Esophagus mucosa (tissue), 1 donor: ENCODE data around the gene PUM1. TPM values are rescaled to one million over a fixed set of nuclear protein-coding genes. Genes with fewer than 3 reads are reported as not detected.
A peak's percentile ranks its signal among the peaks of the same experiment; 100 is the strongest.
"Not testable (repeated sequence)": the region's sequence is repeated elsewhere in the genome, so short reads cannot be mapped to it uniquely, and the experiment has no call there.

Experiments used
- ATAC-seq: fragments of 200-7000 bp; cut with Tn5 transposase; one replicate; pipeline ENCODE4 v1.9.1; 2020
- total RNA-seq: library from RNA; stranded (reverse); gene quantifications from one replicate; pipeline ENCODE4 v1.2.4, GENCODE V29; 2023
- donor health status: DM: yes; HTN: yes; CAD: no.

Gene PUM1
- total RNA-seq, 1 donor from 2014 or later: 63.0 TPM

DNA sequence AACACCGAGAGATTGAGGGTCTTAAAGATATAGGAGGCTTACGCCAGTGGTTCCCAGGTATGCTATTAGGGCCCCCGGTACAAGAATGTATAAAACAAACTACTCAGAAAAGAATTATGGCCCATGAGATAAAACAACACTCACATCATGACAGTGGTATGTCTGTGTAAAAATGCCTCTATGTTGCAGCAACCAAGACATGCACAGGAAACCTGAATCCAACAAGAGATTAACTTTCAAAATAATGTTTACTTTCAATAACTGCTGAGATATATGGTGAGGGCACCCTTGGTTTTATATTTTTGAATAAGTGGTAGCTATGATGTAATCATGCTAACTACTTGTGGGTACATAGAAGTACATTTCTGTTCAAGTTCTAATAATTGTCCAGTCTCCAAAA, 74.9 kb downstream of the PUM1 start:
- ATAC-seq: no peak

DNA sequence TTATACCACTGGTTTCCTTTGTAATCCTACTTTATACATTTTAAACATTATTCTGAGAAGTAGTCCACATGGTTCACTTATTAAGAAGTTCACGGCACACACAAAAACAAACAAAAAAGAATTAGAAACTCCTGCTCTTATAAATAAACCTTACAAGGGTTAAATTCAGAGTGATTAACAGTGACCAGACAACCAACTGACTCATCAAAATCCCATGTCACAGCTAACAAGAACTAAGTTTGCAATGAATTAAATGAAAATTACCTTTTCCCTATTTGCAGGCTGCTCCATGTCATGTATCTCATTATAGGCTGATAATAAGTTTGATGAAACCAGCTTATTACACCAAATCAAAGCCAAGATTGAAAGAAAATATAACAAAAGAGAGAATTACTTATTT, 77.5 kb downstream of the PUM1 start:
- no peak for ATAC-seq

DNA sequence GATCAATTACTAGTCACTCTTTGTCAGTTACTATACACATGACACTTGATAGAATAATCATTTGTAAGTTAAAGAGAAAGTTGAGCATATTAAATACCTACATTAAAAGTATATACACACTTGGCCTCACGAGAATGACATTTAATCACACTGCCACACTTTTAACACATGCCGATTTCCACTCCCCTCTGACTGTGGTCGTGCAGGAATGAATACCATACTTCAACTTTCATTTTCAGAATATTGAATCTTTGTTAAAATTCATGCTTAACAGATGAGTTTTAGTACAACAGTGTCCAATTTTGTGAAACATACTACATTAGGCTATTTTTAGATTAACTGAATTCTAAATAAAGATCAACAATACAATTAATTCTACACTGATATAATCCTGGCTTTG, 78.8 kb downstream of the PUM1 start:
- ATAC-seq: no peak

DNA sequence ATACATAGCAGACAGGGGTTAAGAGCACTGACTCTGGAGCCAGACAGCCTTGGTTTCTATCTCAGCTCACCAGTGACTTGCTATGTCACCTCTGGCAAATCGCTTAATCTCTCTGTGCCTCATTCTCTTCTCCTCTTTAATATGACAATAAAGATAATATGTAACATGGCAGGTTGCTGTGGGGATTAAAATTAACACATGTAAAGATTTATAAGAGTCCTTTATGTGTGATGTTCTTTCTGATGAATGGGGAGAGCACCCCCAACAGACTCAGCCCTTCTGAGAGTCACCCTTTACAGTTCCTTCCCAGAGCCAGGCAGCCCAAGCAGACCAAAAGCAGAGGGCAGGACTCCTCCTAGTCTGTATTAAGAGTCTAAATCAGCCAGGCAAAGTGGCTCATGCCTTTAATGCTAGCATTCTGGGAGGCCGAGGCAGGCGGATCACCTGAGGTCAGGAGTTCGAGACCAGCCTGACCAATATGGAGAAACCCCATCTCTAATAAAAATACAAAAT, 80.5 kb downstream of the PUM1 start:
- ATAC-seq: no peak

DNA sequence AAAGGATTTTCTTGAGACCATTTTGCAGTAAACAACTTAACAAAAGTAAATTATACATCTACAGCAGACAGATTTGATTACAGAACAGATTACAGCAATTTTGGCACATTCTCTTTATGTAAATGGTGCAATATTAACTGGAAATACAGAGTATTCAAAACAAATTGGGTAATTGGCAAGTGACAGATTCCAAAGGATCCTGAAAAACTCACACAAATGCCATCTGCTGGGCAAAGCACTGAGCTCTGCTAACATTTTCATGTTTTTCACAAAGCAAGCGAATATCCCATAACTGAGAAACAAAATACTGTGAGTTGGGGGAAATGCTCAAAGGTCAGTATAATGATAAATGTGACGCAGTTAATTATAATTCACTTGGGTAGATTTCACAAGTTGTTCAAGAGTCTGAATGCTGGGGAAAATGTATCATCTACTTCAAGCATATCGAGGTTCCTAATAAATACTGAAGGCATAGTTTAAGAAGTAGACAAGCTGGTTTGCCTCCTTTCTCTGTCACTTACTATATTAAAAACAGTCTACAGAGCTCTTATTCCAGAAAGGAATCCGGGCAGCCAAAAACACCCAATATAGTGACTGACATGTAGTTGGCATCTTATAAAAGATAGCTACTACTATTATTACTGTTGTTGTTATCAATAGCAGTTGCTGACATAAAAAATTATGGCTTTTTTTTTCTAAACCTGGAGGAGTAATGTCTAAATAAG, 81.2 kb downstream of the PUM1 start:
- peak; percentile 28 for ATAC-seq

DNA sequence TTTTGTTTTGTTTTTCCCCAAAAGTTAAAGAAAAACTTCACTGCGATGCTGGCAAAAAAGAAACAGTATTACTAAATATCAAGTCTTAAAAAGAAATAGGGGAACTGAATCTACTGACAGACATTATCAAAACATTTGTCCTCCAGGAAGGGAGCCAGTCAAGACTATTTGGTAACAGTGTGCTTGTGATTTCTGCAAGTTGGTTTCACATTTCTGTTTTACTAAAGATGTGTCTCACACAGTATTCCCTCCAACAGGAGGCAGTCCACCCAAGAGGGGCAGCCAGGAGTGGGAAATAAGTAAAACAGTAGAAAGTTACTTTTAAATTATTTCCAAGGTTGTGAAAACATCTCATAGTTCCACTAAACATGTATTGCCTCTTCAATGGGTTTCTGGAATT, 82.6 kb downstream of the PUM1 start:
- ATAC-seq: no peak

DNA sequence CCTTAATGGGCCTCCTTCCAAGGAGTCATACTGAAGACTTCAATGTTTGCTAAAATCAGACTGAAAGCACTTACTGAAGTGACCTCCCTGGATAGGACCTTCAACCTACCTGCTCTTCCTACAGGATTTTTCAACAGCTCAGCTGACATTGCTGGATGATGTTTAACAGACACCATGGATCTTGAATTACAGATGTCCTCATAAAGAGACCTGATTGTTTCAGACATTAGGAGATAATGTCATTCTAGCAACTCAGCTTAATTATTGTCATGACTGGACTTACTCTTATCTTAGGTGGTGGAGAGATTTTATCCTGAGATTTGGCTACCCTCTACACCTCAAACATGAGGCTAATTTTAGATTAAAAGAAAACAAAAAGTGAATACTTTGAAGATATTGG, 83.1 kb downstream of the PUM1 start:
- no peak for ATAC-seq

DNA sequence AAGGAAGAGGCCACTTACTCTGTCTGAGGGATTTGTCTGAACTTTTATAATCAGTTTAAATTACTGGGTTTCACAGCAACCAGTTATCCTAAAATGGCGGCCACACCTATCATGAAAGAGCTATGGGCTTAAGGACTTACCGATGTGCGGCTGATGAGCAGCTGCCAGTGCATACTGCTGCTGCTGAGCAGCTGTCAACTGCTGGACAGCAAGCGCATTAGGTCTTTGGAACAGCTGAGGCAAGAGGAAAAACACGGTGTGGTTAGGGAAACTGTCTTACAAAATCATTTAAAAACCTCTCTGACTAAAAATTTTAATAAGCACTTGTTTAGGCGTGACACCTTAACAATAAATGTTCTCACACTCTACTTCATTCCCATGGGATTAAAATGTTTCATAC, 84.3 kb downstream of the PUM1 start:
- ATAC-seq: no peak

DNA sequence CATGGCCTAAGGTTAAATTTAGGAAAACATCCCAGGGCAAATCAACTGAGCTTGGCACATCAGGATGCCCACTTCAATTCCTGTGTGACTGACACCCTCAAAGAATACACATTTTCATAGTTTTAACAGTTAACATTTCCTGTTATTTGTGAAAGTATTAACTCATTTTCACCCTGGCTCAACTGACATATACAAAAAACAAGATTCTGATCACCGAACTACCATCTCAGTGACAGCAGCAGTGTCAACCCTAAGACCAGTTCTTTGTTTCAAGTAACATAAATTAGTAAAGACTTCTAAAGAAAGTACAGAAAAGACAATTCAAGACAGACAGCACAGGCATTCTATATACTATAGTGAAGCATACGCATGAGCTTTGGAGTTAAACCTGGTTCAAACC, 88.0 kb downstream of the PUM1 start:
- ATAC-seq: no peak

DNA sequence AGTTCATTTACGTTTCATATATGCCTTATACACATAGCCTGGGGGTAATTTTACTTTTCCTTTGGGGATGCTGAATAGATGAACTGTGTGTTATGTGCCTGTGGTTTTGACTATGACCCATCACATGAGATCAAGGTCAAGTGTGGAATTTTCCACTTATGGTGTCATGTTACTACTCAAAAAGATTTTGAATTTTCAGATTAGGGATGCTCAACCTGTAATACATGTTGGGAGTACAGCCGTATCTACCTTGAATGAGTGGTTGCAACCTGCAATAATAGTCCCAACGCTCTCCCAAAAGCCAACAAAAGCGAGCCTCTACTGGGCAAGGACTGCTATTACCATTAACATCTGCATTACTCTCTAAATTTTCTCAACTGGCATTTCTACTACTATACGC, 88.4 kb downstream of the PUM1 start:
- peak; percentile 42 for ATAC-seq

DNA sequence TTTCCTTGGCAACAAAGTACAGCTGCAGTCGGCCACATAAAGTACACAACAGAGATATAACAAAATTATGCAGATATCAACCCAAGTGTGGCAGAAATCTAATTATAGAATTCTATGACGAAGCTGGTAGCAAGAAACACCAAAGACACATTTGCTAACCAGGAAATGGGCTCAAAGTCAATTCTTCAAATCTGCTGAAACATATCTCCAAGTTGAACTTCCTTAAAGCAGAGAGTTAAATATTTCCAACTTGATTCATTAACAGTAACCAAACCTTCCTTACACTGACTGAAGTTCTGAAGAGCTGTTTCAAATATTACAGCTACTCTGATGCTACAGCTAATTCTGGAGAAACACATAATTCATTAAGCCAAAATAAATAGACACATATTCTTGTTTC, 89.4 kb downstream of the PUM1 start:
- ATAC-seq: peak; percentile 18

DNA sequence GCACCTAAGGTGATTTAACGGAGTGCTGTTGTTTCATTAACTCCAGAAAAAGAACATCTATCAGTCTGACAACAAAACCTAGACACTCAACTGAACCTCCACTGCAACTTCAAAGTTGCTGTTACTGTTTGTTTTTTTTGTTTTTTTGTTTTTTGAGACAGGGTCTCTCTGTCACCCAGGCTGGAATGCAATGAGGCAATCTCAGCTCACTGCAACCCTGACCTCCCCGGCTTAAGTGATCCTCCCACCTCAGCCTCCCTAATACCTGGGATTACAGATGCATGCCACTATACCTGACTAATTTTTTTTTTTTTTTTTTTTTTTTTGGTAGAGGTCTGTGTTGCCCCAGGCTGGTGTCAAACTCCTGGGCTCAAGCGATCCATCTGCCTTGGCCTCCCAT, 90.3 kb downstream of the PUM1 start:
- no peak for ATAC-seq

DNA sequence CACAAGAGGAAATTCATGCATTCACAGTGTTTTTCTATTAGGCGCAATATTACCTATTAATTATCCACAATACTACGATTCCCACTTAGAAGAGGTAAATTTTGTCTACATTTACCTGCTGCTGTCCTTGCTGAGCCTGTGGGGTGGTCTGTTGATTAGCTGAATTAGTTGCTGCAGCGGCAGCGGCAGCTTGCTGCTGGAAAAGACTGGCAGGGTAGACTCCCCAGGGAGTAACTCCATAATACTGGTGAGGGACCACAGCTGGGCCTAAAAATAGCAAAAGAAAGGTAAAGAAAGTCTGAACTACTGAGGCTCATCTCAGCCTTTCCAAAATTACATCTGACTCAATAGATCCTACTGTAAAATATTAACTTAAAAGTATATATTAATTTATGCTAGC, 91.0 kb downstream of the PUM1 start:
- ATAC-seq: no peak

DNA sequence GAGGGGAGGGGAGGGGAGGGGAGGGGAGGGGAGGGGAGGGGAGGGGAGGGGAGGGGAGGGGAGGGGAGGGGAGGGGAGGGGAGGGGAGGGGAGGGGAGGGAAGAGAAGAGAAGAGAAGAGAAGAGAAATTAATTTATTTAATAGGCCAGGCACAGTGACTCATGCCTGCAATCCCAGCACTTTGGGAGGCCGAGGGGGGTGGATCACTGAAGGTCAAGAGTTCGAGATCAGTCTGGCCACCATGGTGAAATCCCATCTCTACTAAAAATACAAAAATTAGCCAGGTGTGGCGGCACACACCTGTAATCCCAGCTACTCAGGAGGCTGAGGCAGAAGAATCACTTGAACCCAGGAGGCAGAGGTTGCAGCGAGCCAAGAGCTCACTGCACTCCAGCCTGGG, 93.2 kb downstream of the PUM1 start:
- not testable (repeated sequence) for ATAC-seq

DNA sequence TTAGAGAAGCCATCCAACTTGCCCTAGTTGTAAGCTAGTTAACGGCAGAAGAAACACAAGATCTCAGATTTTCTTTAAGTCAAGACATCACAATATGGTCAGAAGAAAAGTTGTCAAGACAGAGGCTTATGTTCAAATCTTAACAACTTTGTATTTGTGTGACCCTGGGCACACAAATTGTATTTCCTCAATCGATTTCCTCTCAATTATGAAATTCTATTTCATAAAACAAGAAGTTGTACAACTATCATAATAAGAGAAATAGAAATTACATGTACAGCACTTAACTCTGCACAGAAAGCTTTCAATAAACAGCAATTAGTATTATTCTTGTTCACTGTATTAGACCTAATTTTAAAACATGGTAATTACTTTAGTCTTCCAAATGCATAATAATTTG, 94.0 kb downstream of the PUM1 start:
- ATAC-seq: no peak

DNA sequence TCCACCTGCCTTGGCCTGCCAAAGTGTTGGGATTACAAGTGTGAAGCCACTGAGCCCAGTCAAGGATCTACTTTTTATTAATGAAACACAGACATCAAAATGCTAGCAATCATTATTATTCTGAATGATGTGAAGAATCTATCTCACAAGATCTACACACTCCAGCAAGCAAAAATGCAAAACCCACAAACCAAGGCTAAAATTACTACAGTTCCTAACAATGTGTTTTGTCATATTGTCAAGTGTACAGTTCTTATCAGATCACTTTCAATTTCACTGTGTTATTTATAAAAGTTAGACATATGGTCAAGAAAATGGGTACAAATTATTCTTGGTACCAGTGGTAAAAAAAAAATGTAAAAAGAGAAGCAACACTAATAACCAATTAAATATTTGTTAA, 95.6 kb downstream of the PUM1 start:
- no peak for ATAC-seq

DNA sequence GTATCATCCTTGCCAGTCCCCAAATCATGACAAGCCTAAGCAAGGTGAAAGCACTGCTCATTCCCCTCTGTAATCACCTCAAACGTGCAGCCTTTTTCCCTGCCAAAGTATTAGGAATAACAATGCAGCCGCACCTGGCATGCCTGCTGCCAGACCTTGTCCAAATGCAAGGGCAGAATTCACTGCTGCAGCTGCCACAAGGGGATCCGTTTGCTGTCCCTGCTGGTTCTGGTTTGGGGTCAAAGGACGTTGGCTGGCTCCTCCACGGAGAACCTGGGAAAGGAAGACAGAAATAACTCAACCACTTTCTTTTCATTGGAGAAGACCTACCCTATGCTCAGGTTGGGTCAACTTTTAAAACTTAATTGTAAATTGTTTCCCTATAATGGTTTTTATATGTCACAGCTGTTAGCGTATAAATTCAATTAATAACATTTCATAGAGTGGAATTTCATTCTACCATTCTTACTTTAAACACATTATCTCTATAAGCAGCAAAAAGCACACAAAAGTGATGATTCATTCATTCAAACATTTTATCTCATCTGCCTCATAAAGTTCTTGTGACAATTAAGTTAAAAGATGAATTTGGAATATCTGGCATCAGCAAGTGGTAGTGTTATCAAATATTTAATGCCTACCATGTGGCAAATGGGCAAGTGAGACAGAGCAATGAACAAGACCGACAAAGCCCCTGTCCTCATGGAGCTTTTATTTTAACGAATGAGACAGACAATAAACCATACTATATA, 97.1 kb downstream of the PUM1 start:
- ATAC-seq: no peak

DNA sequence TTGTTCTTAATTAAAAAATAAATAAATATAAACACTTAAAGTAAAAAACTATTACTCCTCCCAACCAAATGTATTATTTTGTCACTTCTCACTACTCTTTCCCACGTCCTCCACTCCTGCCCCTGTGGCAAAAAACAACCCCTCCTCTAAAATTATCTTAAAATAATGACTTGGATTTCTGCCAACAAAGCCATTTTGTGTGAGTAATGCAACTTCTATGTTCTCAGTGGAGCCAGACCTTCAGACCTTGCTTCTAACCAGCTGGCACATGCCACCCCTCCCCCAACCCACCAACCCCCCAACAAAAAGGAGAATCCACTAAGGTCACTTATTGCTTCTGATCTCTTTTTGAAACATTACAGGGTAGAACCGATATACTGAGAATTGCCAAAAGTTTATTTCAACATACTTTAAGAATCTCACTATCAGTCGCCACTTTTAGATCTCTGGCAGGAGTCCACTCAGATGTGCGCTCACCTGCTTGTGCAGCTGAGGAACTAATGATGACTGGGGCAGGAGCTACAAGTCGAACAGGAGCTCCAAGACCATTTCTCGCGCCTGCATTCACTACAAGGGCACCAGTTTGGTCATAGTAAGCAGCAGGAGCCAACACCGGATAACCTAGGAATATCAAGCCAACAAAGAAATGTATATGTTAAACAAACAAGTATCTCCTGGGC, 98.7 kb downstream of the PUM1 start:
- no peak for ATAC-seq

DNA sequence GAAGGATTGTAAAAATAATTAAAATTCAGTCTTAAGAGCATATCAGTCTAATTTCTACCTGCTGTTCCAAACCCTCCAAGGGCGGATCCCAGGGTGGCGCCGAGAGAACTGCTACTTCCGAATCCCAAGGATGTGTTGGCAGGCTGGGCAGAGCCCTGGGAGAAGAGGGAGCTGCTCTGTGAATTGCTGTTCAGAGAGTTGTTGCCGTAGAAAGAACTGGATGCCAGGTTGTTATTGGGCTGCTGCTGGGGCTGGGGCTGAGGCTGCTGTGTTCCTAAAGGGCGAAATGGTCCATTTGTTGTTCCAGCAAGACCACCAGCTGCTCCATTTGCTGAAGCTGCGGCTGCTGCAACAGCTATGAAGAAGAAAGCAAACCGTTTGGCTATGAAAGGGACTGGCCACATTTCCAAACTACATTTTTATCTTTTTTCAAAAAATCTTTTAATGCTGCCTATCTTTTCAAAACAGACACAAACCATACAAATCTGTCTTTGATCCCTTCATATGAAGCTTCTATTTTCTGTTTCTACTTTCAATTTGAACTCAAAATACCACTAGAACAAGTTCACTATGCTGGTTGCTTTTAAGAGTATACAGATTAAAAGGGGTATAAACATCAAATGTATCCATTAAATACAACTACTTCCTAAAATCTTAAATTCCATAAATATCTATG, 99.5 kb downstream of the PUM1 start:
- ATAC-seq: no peak

DNA sequence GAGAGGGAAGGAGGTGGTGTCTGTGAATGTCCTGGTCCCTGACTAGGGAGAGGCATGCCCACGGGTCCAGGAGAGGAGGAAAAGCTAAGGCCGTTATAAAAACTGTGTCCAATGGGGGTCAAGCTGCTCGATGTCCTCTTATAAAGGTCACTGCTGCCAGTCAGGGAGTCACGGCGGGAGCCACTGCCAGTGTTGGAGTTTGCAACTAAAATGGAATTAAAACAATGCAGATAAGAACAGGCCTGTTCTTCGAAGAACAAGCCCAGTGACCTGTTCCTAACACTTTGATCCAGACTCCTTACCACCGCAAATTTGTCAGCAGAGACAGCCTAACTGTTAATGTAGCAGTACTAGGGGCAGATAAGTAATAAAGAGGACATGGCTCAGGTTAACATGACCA, 100.8 kb downstream of the PUM1 start:
- no peak for ATAC-seq

DNA sequence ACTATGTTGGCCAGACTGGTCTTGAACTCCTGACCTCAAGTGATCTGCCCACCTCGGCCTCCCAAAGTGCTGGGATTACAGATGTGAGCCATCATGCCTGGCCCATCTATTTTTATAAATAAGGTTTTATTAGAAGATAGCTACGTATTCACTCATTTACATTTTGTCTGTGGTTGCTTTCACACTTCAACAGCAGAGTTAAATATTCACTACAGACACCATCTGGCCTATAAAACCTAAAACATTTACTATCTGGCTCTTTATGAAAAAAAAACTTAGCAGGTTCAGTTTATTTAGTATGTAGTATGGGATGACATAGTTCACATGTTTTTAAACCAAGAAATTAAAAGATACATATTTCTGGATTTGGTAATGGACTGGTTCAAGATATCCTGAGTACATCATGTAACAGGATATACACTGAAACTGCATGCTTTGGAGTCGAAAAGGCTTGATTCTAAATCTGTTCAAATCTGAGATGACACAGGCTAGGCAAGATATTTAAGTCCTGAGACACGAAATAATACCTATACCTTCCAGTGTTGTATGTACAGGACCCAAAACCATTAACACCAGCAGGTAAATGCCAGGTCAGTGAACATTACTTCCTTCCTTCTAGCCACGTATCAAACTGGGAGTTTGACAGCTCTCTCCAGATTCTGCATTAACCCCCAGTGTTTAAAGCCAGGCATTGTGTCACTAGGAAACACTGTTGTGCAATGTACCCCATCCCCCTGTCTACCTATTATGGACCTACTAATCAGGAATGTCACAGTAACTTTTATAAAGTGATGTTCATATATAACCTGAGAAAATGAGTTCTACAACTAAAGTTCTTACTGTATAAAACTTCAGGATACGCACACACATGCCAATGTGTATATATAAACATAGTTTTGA, 102.7 kb downstream of the PUM1 start:
- no peak for ATAC-seq
